ENCODE measurements around the gene CCDC150.

DNA sequence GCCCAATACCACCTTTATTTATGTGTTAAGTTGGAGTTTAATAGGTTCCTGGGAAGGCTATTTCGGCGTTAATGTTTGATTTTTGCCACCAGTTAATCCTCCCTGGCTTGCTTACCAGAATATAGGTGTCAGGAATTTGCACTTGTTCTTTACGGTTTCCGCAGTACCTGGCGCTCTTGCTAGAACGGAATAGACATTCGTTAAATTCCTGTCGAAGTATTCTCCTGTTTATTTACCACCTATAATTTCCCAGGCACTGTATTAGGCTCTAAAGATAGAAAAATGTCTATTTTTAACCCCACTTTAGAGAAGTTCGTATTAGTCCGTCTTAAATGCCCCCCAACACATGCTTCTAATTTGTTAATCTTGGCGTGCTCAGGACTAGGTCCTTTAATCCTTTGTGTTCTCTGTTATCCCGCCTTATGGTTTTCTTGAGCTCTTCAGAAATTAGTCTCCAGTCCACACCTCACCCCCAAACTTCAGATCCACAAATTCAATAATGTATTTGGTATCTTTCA, 575 bp downstream of the CCDC150 start:
- TF ChIP-seq, protein P1, sequence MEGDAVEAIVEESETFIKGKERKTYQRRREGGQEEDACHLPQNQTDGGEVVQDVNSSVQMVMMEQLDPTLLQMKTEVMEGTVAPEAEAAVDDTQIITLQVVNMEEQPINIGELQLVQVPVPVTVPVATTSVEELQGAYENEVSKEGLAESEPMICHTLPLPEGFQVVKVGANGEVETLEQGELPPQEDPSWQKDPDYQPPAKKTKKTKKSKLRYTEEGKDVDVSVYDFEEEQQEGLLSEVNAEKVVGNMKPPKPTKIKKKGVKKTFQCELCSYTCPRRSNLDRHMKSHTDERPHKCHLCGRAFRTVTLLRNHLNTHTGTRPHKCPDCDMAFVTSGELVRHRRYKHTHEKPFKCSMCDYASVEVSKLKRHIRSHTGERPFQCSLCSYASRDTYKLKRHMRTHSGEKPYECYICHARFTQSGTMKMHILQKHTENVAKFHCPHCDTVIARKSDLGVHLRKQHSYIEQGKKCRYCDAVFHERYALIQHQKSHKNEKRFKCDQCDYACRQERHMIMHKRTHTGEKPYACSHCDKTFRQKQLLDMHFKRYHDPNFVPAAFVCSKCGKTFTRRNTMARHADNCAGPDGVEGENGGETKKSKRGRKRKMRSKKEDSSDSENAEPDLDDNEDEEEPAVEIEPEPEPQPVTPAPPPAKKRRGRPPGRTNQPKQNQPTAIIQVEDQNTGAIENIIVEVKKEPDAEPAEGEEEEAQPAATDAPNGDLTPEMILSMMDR (IDR thresholded peaks at IDR 0.05; ENCODE audit: insufficient read depth, low read depth, low read length) = no peak
- no peak for TF ChIP-seq EZH2 (IDR thresholded peaks at IDR 0.05; ENCODE audit: insufficient read depth, low read length)
